Liver (tissue), 9 donors: ENCODE measurements around the gene TRAF7. TPM values are rescaled to one million over a fixed set of nuclear protein-coding genes. Genes with fewer than 3 reads are reported as not detected.
A peak's percentile ranks its signal among the peaks of the same experiment; 100 is the strongest.

Experiments
- DNase-seq: peaks from one replicate; pipeline ENCODE4 v3.0.0-alpha.2; 2017; ENCODE audit warnings: low spot score
- H3K27ac ChIP-seq, 2 donors: one replicate each; pipeline ENCODE4 v1.7.0; 2013; ENCODE audit warnings: inconsistent platforms in 2 of 2, low read length in 2 of 2, control low read depth in 1 of 2, low read depth in 1 of 2, mild to moderate bottlenecking in 1 of 2
- H3K27me3 ChIP-seq, 4 donors: one replicate each; pipeline versions ENCODE4 v1.6.1 to v1.7.0; 2013; ENCODE audit warnings: low read length in 3 of 4, inconsistent platforms in 1 of 4, mild to moderate bottlenecking in 1 of 4, moderate library complexity in 1 of 4; ENCODE audit not compliant: control insufficient read depth in 4 of 4, insufficient read depth in 4 of 4
- H3K36me3 ChIP-seq, 4 donors: one replicate each; pipeline versions ENCODE4 v1.6.1 to v1.7.0; 2013; ENCODE audit warnings: low read length in 3 of 4, mild to moderate bottlenecking in 3 of 4, low read depth in 1 of 4, moderate library complexity in 1 of 4; ENCODE audit not compliant: control insufficient read depth in 4 of 4, insufficient read depth in 3 of 4
- H3K4me1 ChIP-seq, 4 donors: one replicate each; pipeline versions ENCODE4 v1.6.1 to v1.7.0; 2013; ENCODE audit warnings: low read length in 3 of 4, mild to moderate bottlenecking in 3 of 4, moderate library complexity in 1 of 4; ENCODE audit not compliant: control insufficient read depth in 4 of 4, insufficient read depth in 4 of 4
- H3K4me3 ChIP-seq, 3 donors: one replicate each; pipeline versions ENCODE4 v1.6.1 to v1.7.0; 2013; ENCODE audit warnings: low read length in 3 of 3, control low read depth in 1 of 3, low read depth in 1 of 3, mild to moderate bottlenecking in 1 of 3
- H3K9ac ChIP-seq, 2 donors: one replicate each; pipeline ENCODE4 v1.7.0; 2013; ENCODE audit warnings: low read length in 2 of 2, mild to moderate bottlenecking in 2 of 2, moderate library complexity in 2 of 2, control low read depth in 1 of 2, low read depth in 1 of 2
- H3K9me3 ChIP-seq, 4 donors: one replicate each; pipeline versions ENCODE4 v1.6.1 to v1.7.0; 2013; ENCODE audit warnings: low read length in 3 of 4; ENCODE audit not compliant: control insufficient read depth in 4 of 4
- EGR1 ChIP-seq, 2 donors: IDR thresholded peaks; 2 replicates each; pipeline ENCODE4 v1.6.1; 2016 to 2018; ENCODE audit warnings: antibody characterized with exemption in 2 of 2, low read depth in 2 of 2
- FOXA2 ChIP-seq: IDR thresholded peaks from 2 replicates; pipeline ENCODE4 v1.6.1; 2016; ENCODE audit warnings: antibody characterized with exemption
- GABPA ChIP-seq, 2 donors: IDR thresholded peaks in 1 of 2; conservative IDR thresholded peaks in 1 of 2; 2 replicates each; pipeline ENCODE4 v1.6.1; 2016; ENCODE audit warnings: antibody characterized with exemption in 2 of 2, mild to moderate bottlenecking in 1 of 2, moderate library complexity in 1 of 2
- HNF4A ChIP-seq, 2 donors: conservative IDR thresholded peaks; 2 replicates each; pipeline ENCODE4 v1.6.1; 2016; ENCODE audit warnings: antibody characterized with exemption in 2 of 2, mild to moderate bottlenecking in 2 of 2
- HNF4G ChIP-seq: IDR thresholded peaks from 2 replicates; pipeline ENCODE4 v1.6.1; 2016; ENCODE audit warnings: antibody characterized with exemption
- JUND ChIP-seq, 2 donors: IDR thresholded peaks; 2 replicates each; pipeline ENCODE4 v1.6.1; 2016; ENCODE audit warnings: antibody characterized with exemption in 2 of 2
- NR2F2 ChIP-seq: IDR thresholded peaks from 2 replicates; pipeline ENCODE4 v1.6.1; 2016; ENCODE audit warnings: antibody characterized with exemption
- RAD21 ChIP-seq, 2 donors: IDR thresholded peaks; 2 replicates each; pipeline ENCODE4 v1.6.1; 2016; ENCODE audit warnings: antibody characterized with exemption in 2 of 2, mild to moderate bottlenecking in 2 of 2
- RXRA ChIP-seq, 2 donors: IDR thresholded peaks; 2 replicates each; pipeline ENCODE4 v1.6.1; 2017 to 2018; ENCODE audit warnings: antibody characterized with exemption in 2 of 2, mild to moderate bottlenecking in 1 of 2
- SP1 ChIP-seq: IDR thresholded peaks from 2 replicates; pipeline ENCODE4 v1.6.1; 2018; ENCODE audit warnings: antibody characterized with exemption, mild to moderate bottlenecking
- TAF1 ChIP-seq: conservative IDR thresholded peaks from 2 replicates; pipeline ENCODE4 v1.6.1; 2016; ENCODE audit warnings: antibody characterized with exemption, mild to moderate bottlenecking
- WGBS: extraction: QIAGEN DNeasy Blood & Tissue Kit; methylation state at CpG from one replicate; pipeline ENCODE4 v1.1.7; 2013; 5-methylcytosine and 5-hydroxymethylcytosine counted together
- polyA plus RNA-seq, 2 donors: library from polyadenylated mRNA; stranded (reverse) in 1 of 2; unstranded in 1 of 2; fragments of 200-250 nt in 1 of 2; fragments of >200 nt in 1 of 2; fragmentation: Nextera tagmentation in 1 of 2; extraction: Ambion mirVana in 1 of 2; gene quantifications; one replicate each; pipeline versions ENCODE4 v1.2.1 to v1.2.3, GENCODE V29; 2013 to 2015
- total RNA-seq, 2 donors: library from RNA; depleted of rRNA; stranded (reverse); fragments of >200 nt; gene quantifications; one replicate each; pipeline ENCODE4 v1.2.3, GENCODE V29; 2014
- TF ChIP-seq, protein P1 (sequence below): IDR thresholded peaks from 2 replicates; pipeline ENCODE4 v1.6.1; 2016; ENCODE audit warnings: antibody characterized with exemption
- TF ChIP-seq, protein P2 (sequence below): IDR thresholded peaks from 2 replicates; pipeline ENCODE4 v1.6.1; 2016; ENCODE audit warnings: antibody characterized with exemption
- TF ChIP-seq, protein P3 (sequence below): IDR thresholded peaks from 2 replicates; pipeline ENCODE4 v1.6.1; 2016; ENCODE audit warnings: antibody characterized with exemption, mild to moderate bottlenecking
- TF ChIP-seq, protein P4 (sequence below): IDR thresholded peaks from 2 replicates; pipeline ENCODE4 v1.6.1; 2016; ENCODE audit warnings: antibody characterized with exemption
- TF ChIP-seq, protein P5 (sequence below): fragments of 150-350 bp; IDR thresholded peaks from 2 replicates; pipeline ENCODE4 v1.5.1; 2017; ENCODE audit warnings: improper control_type of control experiment, low read depth, low read length; ENCODE audit not compliant: missing input control
- donor health status: healthy.
- donor health status: healthy.
- donor health status: healthy.
- donor health status: healthy.
- donor health status: healthy.

TRAF7 gene
- total and polyA plus RNA-seq, 4 donors: 14.7 to 36.6 (median 34.0) TPM

DNA sequence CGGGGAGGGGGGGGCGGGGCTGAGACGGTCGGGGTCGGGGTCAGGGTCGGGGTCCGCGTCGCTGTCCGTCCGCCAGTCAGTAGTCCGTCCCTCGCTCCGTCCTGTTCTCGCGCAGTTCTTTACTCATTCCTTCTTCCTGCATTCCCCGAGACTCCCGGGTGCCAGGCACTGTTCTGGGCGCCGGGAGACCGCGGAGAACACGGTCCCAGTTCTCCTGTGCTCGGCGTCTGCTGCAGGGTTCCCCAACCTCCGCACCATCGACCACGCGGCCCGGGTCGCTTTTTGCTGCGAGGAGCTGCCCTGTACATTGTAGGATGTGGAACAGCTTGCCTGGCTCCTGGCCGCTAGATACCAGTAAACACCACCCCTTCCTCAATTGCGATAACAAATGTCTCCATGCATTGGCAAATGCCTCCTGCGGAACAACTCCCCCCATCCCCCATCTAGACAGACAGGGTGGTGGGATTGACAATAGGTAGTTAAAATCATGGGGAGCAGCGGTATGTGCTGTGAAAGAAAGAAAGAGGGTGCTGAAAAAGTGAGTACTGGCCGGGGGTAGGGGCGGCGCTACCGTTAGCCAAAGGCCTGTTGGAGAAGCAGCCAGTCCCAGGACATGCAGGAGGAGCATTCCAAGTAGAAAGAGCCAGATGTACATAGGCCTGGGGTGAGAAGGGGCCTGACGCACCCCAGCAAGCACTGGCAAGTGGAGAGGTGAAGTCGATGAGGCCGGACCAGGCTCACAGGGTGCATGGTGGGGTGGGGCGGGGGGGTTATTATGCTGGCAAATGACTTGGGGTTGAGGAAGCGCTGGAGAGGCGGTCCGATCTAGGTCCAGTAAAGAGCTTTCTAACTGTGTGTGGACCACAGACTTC is 631 bp downstream of the TRAF7 start:
- Histone ChIP-seq H3K27ac (peak overlapping the region; percentile 77 to 82), H3K9ac (peak overlapping the region; percentile 62 to 86), H3K9me3 (no peaks in the 10 kb centered on the region), H3K4me3 (peak overlapping the region; percentile 78 to 90 (median 89)), H3K27me3 (no peaks in the 10 kb centered on the region), H3K4me1 (peaks cover 31 to 87% (median 68%) of the 10 kb centered on the region in 4 donors), H3K36me3 (peaks cover 0 to 5% (median under 1%) of the 10 kb centered on the region in 4 donors)
- DNase-seq: peak; percentile 61
- 3% methylated on average over 47 of the region's 47 CpGs for WGBS
- TF ChIP-seq, protein P1, sequence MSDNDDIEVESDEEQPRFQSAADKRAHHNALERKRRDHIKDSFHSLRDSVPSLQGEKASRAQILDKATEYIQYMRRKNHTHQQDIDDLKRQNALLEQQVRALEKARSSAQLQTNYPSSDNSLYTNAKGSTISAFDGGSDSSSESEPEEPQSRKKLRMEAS: peak; percentile 11
- TF ChIP-seq NR2F2: no peak
- TF ChIP-seq EGR1 (IDR thresholded peaks at IDR 0.05; ENCODE audit: low read depth in 2 of 2): no peak
- TF ChIP-seq, protein P2, sequence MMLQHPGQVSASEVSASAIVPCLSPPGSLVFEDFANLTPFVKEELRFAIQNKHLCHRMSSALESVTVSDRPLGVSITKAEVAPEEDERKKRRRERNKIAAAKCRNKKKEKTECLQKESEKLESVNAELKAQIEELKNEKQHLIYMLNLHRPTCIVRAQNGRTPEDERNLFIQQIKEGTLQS: no peak
- TF ChIP-seq GABPA (IDR thresholded peaks at IDR 0.05 in 1 of 2, conservative IDR thresholded peaks at IDR 0.05 in 1 of 2): no peak
- peak; percentile 34 to 48 for TF ChIP-seq HNF4A (conservative IDR thresholded peaks at IDR 0.05)
- TF ChIP-seq TAF1: peak; percentile 48
- no peak for TF ChIP-seq RAD21 (IDR thresholded peaks at IDR 0.05)
- no peak for TF ChIP-seq FOXA2
- TF ChIP-seq, protein P3, sequence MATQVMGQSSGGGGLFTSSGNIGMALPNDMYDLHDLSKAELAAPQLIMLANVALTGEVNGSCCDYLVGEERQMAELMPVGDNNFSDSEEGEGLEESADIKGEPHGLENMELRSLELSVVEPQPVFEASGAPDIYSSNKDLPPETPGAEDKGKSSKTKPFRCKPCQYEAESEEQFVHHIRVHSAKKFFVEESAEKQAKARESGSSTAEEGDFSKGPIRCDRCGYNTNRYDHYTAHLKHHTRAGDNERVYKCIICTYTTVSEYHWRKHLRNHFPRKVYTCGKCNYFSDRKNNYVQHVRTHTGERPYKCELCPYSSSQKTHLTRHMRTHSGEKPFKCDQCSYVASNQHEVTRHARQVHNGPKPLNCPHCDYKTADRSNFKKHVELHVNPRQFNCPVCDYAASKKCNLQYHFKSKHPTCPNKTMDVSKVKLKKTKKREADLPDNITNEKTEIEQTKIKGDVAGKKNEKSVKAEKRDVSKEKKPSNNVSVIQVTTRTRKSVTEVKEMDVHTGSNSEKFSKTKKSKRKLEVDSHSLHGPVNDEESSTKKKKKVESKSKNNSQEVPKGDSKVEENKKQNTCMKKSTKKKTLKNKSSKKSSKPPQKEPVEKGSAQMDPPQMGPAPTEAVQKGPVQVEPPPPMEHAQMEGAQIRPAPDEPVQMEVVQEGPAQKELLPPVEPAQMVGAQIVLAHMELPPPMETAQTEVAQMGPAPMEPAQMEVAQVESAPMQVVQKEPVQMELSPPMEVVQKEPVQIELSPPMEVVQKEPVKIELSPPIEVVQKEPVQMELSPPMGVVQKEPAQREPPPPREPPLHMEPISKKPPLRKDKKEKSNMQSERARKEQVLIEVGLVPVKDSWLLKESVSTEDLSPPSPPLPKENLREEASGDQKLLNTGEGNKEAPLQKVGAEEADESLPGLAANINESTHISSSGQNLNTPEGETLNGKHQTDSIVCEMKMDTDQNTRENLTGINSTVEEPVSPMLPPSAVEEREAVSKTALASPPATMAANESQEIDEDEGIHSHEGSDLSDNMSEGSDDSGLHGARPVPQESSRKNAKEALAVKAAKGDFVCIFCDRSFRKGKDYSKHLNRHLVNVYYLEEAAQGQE: peak; percentile 49
- peak; percentile 15 for TF ChIP-seq SP1
- no peak for TF ChIP-seq HNF4G
- TF ChIP-seq RXRA (IDR thresholded peaks at IDR 0.05): peak; percentile 29 to 30

DNA sequence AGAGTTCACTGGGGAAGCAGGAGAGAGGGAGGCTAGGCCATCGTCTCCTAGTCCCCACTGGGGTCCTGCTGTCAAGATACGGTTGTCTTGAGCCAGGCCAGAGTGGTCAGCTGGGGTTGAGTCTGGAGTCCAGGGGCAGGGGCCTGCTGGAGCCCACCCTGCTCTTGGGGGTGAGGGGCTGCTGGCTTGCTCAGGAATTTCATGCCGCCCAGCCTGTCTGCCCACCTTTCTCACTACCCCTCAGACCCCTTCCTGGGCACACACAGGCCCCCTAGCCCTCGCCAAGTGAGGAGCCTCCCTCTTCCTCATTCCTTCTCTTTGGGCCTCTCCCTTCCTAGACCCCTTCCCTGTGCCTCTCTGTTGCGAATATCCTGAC is 1.3 kb downstream of the TRAF7 start:
- TF ChIP-seq, protein P3: no peak
- TF ChIP-seq, protein P4, sequence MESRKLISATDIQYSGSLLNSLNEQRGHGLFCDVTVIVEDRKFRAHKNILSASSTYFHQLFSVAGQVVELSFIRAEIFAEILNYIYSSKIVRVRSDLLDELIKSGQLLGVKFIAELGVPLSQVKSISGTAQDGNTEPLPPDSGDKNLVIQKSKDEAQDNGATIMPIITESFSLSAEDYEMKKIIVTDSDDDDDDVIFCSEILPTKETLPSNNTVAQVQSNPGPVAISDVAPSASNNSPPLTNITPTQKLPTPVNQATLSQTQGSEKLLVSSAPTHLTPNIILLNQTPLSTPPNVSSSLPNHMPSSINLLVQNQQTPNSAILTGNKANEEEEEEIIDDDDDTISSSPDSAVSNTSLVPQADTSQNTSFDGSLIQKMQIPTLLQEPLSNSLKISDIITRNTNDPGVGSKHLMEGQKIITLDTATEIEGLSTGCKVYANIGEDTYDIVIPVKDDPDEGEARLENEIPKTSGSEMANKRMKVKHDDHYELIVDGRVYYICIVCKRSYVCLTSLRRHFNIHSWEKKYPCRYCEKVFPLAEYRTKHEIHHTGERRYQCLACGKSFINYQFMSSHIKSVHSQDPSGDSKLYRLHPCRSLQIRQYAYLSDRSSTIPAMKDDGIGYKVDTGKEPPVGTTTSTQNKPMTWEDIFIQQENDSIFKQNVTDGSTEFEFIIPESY: no peak
- TF ChIP-seq, protein P5, sequence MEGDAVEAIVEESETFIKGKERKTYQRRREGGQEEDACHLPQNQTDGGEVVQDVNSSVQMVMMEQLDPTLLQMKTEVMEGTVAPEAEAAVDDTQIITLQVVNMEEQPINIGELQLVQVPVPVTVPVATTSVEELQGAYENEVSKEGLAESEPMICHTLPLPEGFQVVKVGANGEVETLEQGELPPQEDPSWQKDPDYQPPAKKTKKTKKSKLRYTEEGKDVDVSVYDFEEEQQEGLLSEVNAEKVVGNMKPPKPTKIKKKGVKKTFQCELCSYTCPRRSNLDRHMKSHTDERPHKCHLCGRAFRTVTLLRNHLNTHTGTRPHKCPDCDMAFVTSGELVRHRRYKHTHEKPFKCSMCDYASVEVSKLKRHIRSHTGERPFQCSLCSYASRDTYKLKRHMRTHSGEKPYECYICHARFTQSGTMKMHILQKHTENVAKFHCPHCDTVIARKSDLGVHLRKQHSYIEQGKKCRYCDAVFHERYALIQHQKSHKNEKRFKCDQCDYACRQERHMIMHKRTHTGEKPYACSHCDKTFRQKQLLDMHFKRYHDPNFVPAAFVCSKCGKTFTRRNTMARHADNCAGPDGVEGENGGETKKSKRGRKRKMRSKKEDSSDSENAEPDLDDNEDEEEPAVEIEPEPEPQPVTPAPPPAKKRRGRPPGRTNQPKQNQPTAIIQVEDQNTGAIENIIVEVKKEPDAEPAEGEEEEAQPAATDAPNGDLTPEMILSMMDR: no peak
- TF ChIP-seq HNF4G (no peak), TAF1 (no peak), GABPA (IDR thresholded peaks at IDR 0.05 in 1 of 2, conservative IDR thresholded peaks at IDR 0.05 in 1 of 2) (no peak), NR2F2 (no peak), RAD21 (IDR thresholded peaks at IDR 0.05) (no peak), HNF4A (conservative IDR thresholded peaks at IDR 0.05) (no peak), EGR1 (IDR thresholded peaks at IDR 0.05; ENCODE audit: low read depth in 2 of 2) (no peak), FOXA2 (no peak), JUND (IDR thresholded peaks at IDR 0.05) (no peak)
- TF ChIP-seq, protein P2: no peak
- TF ChIP-seq, protein P1: no peak
- Histone ChIP-seq H3K27me3 (no peaks in the 10 kb centered on the region), H3K36me3 (peaks cover 0 to 2% (median 0%) of the 10 kb centered on the region in 4 donors), H3K9me3 (no peaks in the 10 kb centered on the region), H3K4me1 (peaks cover 31 to 87% (median 67%) of the 10 kb centered on the region in 4 donors), H3K9ac (peak overlapping the region; percentile 16 to 86), H3K4me3 (peak overlapping the region; percentile 54 to 89 (median 78)), H3K27ac (peak overlapping the region; percentile 59 to 82)
- no peak for DNase-seq
- 50% methylated on average over 5 of the region's 5 CpGs for WGBS
